ENCODE data around the gene IGFBP2. TPM values are rescaled to one million over a fixed set of nuclear protein-coding genes. Genes with fewer than 3 reads are reported as not detected.
A peak's percentile ranks its signal among the peaks of the same experiment; 100 is the strongest.

Gene IGFBP2
- total RNA-seq, 3 donors from 2014 or later = 16.0 to 131 (median 115) TPM

DNA sequence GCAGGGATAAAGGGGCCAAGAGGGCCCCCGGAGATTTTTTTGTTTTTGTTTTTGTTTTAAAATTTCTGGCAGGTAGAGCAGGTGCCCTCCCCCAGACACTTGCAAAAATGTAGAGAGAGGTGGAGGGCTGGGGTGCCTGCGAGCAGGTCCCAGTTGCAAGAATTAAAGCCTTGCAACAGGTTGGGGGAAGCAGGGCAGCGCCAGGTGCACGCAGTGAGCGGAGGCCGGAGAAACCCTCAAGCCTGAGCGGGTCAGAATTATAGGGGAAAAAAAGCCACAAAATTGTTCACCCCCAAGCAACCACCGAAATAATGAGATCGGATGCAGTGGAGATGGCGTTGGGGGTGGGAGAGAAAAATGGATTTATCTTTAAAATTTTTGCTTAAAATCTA, 61.6 kb downstream of the IGFBP2 start:
- peaks cover 3 to 17% of the 10 kb centered on the region in 2 donors for H3K4me1 ChIP-seq
- H3K27ac ChIP-seq = peak overlapping the region in 1 of 2 donors; percentile 85
- DNase-seq (ENCODE audit: low spot score in 2 of 2) = no peak

GRCh38 chr2:216695401-216695821, 62.2 kb downstream of the IGFBP2 start, which contains the start of gene IGFBP5:
Gene IGFBP5 (minus strand): TSS chr2:216695549. CDS start chr2:216694775, 774 bp downstream.
- Histone ChIP-seq H3K4me1 (peaks cover 3 to 17% of the 10 kb centered on the region in 2 donors), H3K9me3 (no peaks in the 10 kb centered on the region), H3K27me3 (no peaks in the 10 kb centered on the region), H3K27ac (peak within 1 kb of the TSS; percentile 80 to 85), H3K4me3 (peak within 1 kb of the TSS; percentile 61 to 72 (median 69)), H3K36me3 (no peaks in the 10 kb centered on the region)
- TF ChIP-seq CTCF (IDR thresholded peaks at IDR 0.05) (no peak), POLR2AphosphoS5 (IDR thresholded peaks at IDR 0.05) (peak; percentile 31 to 88 (median 53))
- peak; percentile 78 to 81 for DNase-seq (ENCODE audit: low spot score in 2 of 2)
- intact Hi-C loops (cut with DNase I; ENCODE audit: low total_unique reads) = loop anchor here (10.0 kb wide), 1 partner anchor 819 kb away; no protein-coding TSS in a partner anchor

More for the DNA sequence above, 61.6 kb downstream of the IGFBP2 start:
- Histone ChIP-seq H3K27me3 (no peaks in the 10 kb centered on the region), H3K9me3 (no peaks in the 10 kb centered on the region), H3K4me3 (peak overlapping the region; percentile 61 to 72 (median 69)), H3K36me3 (no peaks in the 10 kb centered on the region)
- intact Hi-C loops (cut with DNase I; ENCODE audit: low total_unique reads) = loop anchor here (10.0 kb wide), 1 partner anchor 820 kb away; no protein-coding TSS in a partner anchor
- TF ChIP-seq CTCF (IDR thresholded peaks at IDR 0.05) (no peak), POLR2AphosphoS5 (IDR thresholded peaks at IDR 0.05) (no peak), POLR2A (IDR thresholded peaks at IDR 0.05) (no peak)

GRCh38 chr2:216696321-216696720, 63.1 kb downstream of the IGFBP2 start:
- Histone ChIP-seq H3K36me3 (no peaks in the 10 kb centered on the region), H3K27me3 (no peaks in the 10 kb centered on the region), H3K4me3 (no peak overlapping the region), H3K9me3 (no peaks in the 10 kb centered on the region), H3K27ac (peak overlapping the region; percentile 48 to 68), H3K4me1 (peaks cover 3 to 17% of the 10 kb centered on the region in 2 donors)
- no peak for DNase-seq (ENCODE audit: low spot score in 2 of 2)
- no peak for TF ChIP-seq POLR2A (IDR thresholded peaks at IDR 0.05)
- no peak for TF ChIP-seq CTCF (IDR thresholded peaks at IDR 0.05)
- TF ChIP-seq POLR2AphosphoS5 (IDR thresholded peaks at IDR 0.05) = no peak
- intact Hi-C loops (cut with DNase I; ENCODE audit: low total_unique reads) = loop anchor here (10.0 kb wide), 1 partner anchor 818 kb away; no protein-coding TSS in a partner anchor

GRCh38 chr2:216696751-216697560, 63.7 kb downstream of the IGFBP2 start:
- TF ChIP-seq CTCF (IDR thresholded peaks at IDR 0.05) (peak in 2 of 3 donors; percentile 47 to 61), POLR2A (IDR thresholded peaks at IDR 0.05) (no peak), POLR2AphosphoS5 (IDR thresholded peaks at IDR 0.05) (no peak)
- Histone ChIP-seq H3K27me3 (no peaks in the 10 kb centered on the region), H3K9me3 (no peaks in the 10 kb centered on the region), H3K4me3 (no peak overlapping the region), H3K36me3 (no peaks in the 10 kb centered on the region), H3K27ac (peak overlapping the region; percentile 48 to 68), H3K4me1 (peaks cover 3 to 17% of the 10 kb centered on the region in 2 donors)
- intact Hi-C loops (cut with DNase I; ENCODE audit: low total_unique reads) = loop anchor here (10.0 kb wide), 1 partner anchor 818 kb away; no protein-coding TSS in a partner anchor
- DNase-seq (ENCODE audit: low spot score in 2 of 2) = no peak

GRCh38 chr2:216698293-216698692, 65.1 kb downstream of the IGFBP2 start:
- TF ChIP-seq CTCF (IDR thresholded peaks at IDR 0.05) = no peak
- no peak for TF ChIP-seq POLR2AphosphoS5 (IDR thresholded peaks at IDR 0.05)
- TF ChIP-seq POLR2A (IDR thresholded peaks at IDR 0.05) = no peak
- intact Hi-C loops (cut with DNase I; ENCODE audit: low total_unique reads) = loop anchor here (10.0 kb wide), 1 partner anchor 817 kb away; no protein-coding TSS in a partner anchor
- no peak overlapping the region for H3K27ac ChIP-seq
- H3K4me1 ChIP-seq = peaks cover 3 to 17% of the 10 kb centered on the region in 2 donors
- H3K27me3 ChIP-seq = no peaks in the 10 kb centered on the region
- no peak overlapping the region for H3K4me3 ChIP-seq
- no peaks in the 10 kb centered on the region for H3K9me3 ChIP-seq
- no peaks in the 10 kb centered on the region for H3K36me3 ChIP-seq
- DNase-seq (ENCODE audit: low spot score in 2 of 2) = no peak

Measured in breast epithelium (tissue), 4 donors.